ENCODE measurements around the gene BPNT1. TPM values are rescaled to one million over a fixed set of nuclear protein-coding genes. Genes with fewer than 3 reads are reported as not detected.

The BPNT1 gene
- total RNA-seq, result 19.4 TPM

GRCh38 chr1:220089650-220090556, at the start of gene BPNT1:
Gene BPNT1 (minus strand): TSS chr1:220089788. CDS start chr1:220079846, 9,942 bp downstream.

GRCh38 chr1:220094016-220094911, 4.7 kb upstream of the BPNT1 start, which contains the start of gene IARS2:
Gene IARS2 (plus strand): TSS chr1:220094132. CDS start chr1:220094217, 85 bp downstream.

GRCh38 chr1:220046052-220046930, 43.3 kb downstream of the BPNT1 start, which contains the start of gene EPRS1:
Gene EPRS1 (minus strand): TSS chr1:220046505. CDS start chr1:220046388, 117 bp downstream.

Small RNA genes within 50 kb of the gene (small RNA-seq; reads per million reads assigned to genes)
- gene MIR194-1 (ENCODE audit: low replicate concordance) (0.24 reads per million), gene MIR215 (ENCODE audit: low replicate concordance) (1.1 reads per million, percentile 71 among the genes with 10 or more reads in this experiment)

Other genes starting within 250 kb of the BPNT1 start
- gene SLC30A10, start 161.2 kb downstream of the BPNT1 start, total RNA-seq, result 22.8 TPM
- gene EPRS1, start 43.3 kb downstream of the BPNT1 start, total RNA-seq, result 153 TPM
- 63.2 TPM for gene IARS2, start 4.3 kb upstream of the BPNT1 start, total RNA-seq
- gene RAB3GAP2, start 182.7 kb upstream of the BPNT1 start, total RNA-seq, result 54.5 TPM

All from parietal lobe (tissue), 2 donors.